HEK293T (cell line): ENCODE measurements around the gene C2orf76.

Experiments
- CTCF ChIA-PET: fragments of 350-600 bp; formaldehyde crosslinking; extraction: SDS; loops from one replicate; lab custom pipeline; 2021; ENCODE audit warnings: antibody characterized with exemption, inconsistent platforms; lab: Yijun Ruan, JAX
- POLR2A ChIA-PET: fragments of 350-600 bp; formaldehyde crosslinking; extraction: SDS; loops from one replicate; lab custom pipeline; 2020; ENCODE audit warnings: antibody characterized with exemption, inconsistent platforms; lab: Yijun Ruan, JAX
- DNase-seq: peaks from one replicate; pipeline ENCODE4 v3.0.0; 2012; ENCODE audit warnings: mixed read lengths; ENCODE audit errors: extremely low spot score
- ARNT ChIP-seq: fragments of 450-650 bp; IDR thresholded peaks from 2 replicates; pipeline ENCODE4 v1.6.1; 2017; ENCODE audit warnings: mild to moderate bottlenecking
- BHLHE40 ChIP-seq: fragments of 450-650 bp; IDR thresholded peaks from 2 replicates; pipeline ENCODE4 v1.6.1; 2016; ENCODE audit warnings: mild to moderate bottlenecking, moderate library complexity, borderline replicate concordance
- CTBP1 ChIP-seq: fragments of 450-650 bp; IDR thresholded peaks from 2 replicates; pipeline ENCODE4 v1.6.1; 2016; ENCODE audit warnings: borderline replicate concordance
- ELF4 ChIP-seq: fragments of 450-650 bp; IDR thresholded peaks from 2 replicates; pipeline ENCODE4 v1.6.1; 2017; ENCODE audit warnings: antibody characterized with exemption
- FOXA1 ChIP-seq: fragments of 450-650 bp; IDR thresholded peaks from 2 replicates; pipeline ENCODE4 v1.6.1; 2016; ENCODE audit warnings: mild to moderate bottlenecking
- FOXK2 ChIP-seq: fragments of 450-650 bp; IDR thresholded peaks from 2 replicates; pipeline ENCODE4 v1.6.1; 2016; ENCODE audit warnings: mild to moderate bottlenecking
- FOXM1 ChIP-seq: fragments of 450-650 bp; IDR thresholded peaks from 2 replicates; pipeline ENCODE4 v1.6.1; 2017; ENCODE audit warnings: mild to moderate bottlenecking, borderline replicate concordance
- HDGF ChIP-seq: fragments of 450-650 bp; IDR thresholded peaks from 2 replicates; pipeline ENCODE4 v1.6.1; 2017; ENCODE audit warnings: antibody characterized with exemption, borderline replicate concordance
- L3MBTL2 ChIP-seq: fragments of 450-650 bp; conservative IDR thresholded peaks from 2 replicates; pipeline ENCODE4 v1.6.1; 2016; ENCODE audit warnings: mild to moderate bottlenecking
- LEF1 ChIP-seq: fragments of 450-650 bp; IDR thresholded peaks from 2 replicates; pipeline ENCODE4 v1.6.1; 2017; ENCODE audit warnings: mild to moderate bottlenecking, borderline replicate concordance
- NFRKB ChIP-seq: fragments of 450-650 bp; IDR thresholded peaks from 2 replicates; pipeline ENCODE4 v1.6.1; 2016; ENCODE audit warnings: mild to moderate bottlenecking, moderate library complexity
- PKNOX1 ChIP-seq: fragments of 450-650 bp; IDR thresholded peaks from 2 replicates; pipeline ENCODE4 v1.6.1; 2016
- SP1 ChIP-seq: fragments of 450-650 bp; IDR thresholded peaks from 2 replicates; pipeline ENCODE4 v1.6.1; 2017
- SUZ12 ChIP-seq: fragments of 450-650 bp; IDR thresholded peaks from 2 replicates; pipeline ENCODE4 v1.6.1; 2016; ENCODE audit warnings: mild to moderate bottlenecking
- TARDBP ChIP-seq: fragments of 450-650 bp; IDR thresholded peaks from 2 replicates; pipeline ENCODE4 v1.6.1; 2016
- ZNF384 ChIP-seq: fragments of 450-650 bp; IDR thresholded peaks from 2 replicates; pipeline ENCODE4 v1.6.1; 2016

C2orf76 gene

GRCh38 chr2:119290859-119291587, 75.6 kb downstream of the C2orf76 start:
- POLR2A ChIA-PET = no interaction called here
- CTCF ChIA-PET = interaction anchor here (0.6 to 1.6 kb wide), 4 partner anchors 11 to 57 kb away, joined by 3 to 4 read pairs (median 4); no protein-coding TSS in a partner anchor
- peak; percentile 80 for TF ChIP-seq PKNOX1
- TF ChIP-seq ZNF384 = no peak
- TF ChIP-seq CTBP1 = no peak
- peak; percentile 44 for DNase-seq

- CTCF ChIA-PET = no interaction called here
- DNase-seq = no peak
- no peak for TF ChIP-seq SP1
- TF ChIP-seq LEF1 = no peak
- POLR2A ChIA-PET = no interaction called here
Measured at GRCh38 chr2:119289642-119290041, 77.0 kb downstream of the C2orf76 start.

- ChIA-PET CTCF (no interaction called here), POLR2A (no interaction called here)
- no peak for DNase-seq
- TF ChIP-seq LEF1 (no peak), ZNF384 (no peak), TARDBP (no peak), FOXA1 (no peak), ARNT (no peak), CTBP1 (no peak), L3MBTL2 (no peak), ELF4 (no peak), SUZ12 (no peak), SP1 (no peak), FOXM1 (no peak), FOXK2 (no peak), BHLHE40 (no peak), HDGF (no peak), PKNOX1 (no peak)
Measured at GRCh38 chr2:119289093-119289492, 77.5 kb downstream of the C2orf76 start.

- TF ChIP-seq NFRKB (no peak), FOXK2 (no peak), CTBP1 (no peak), FOXM1 (no peak), ELF4 (no peak), TARDBP (no peak), ZNF384 (no peak), LEF1 (no peak), FOXA1 (no peak), HDGF (no peak), PKNOX1 (no peak), BHLHE40 (no peak), ARNT (no peak), SUZ12 (no peak)
- no peak for DNase-seq
- POLR2A ChIA-PET = no interaction called here
- CTCF ChIA-PET = no interaction called here
Measured at GRCh38 chr2:119288576-119288975, 78.1 kb downstream of the C2orf76 start.

- POLR2A ChIA-PET = no interaction called here
- no peak for DNase-seq
- CTCF ChIA-PET = no interaction called here
- TF ChIP-seq BHLHE40 (no peak), ARNT (no peak), L3MBTL2 (no peak), ZNF384 (no peak), TARDBP (no peak), CTBP1 (no peak), HDGF (no peak), FOXK2 (no peak), SP1 (no peak)
Measured at GRCh38 chr2:119286661-119287060, 80.0 kb downstream of the C2orf76 start.

- CTCF ChIA-PET = interaction anchor here (1.1 kb wide), 1 partner anchor 19 kb away, joined by 3 read pairs; no protein-coding TSS in a partner anchor
- no peak for TF ChIP-seq ELF4
- no peak for TF ChIP-seq HDGF
- TF ChIP-seq ZNF384 = no peak
- TF ChIP-seq PKNOX1 = no peak
- no peak for TF ChIP-seq LEF1
- TF ChIP-seq TARDBP = no peak
- TF ChIP-seq ARNT = no peak
- no peak for TF ChIP-seq FOXM1
- no peak for TF ChIP-seq SUZ12
- TF ChIP-seq L3MBTL2 = no peak
- no peak for TF ChIP-seq BHLHE40
- TF ChIP-seq SP1 = no peak
- no peak for TF ChIP-seq FOXA1
- TF ChIP-seq CTBP1 = no peak
- TF ChIP-seq FOXK2 = no peak
- no peak for DNase-seq
- POLR2A ChIA-PET = no interaction called here
Measured at GRCh38 chr2:119283873-119284331, 82.7 kb downstream of the C2orf76 start.
